NCI-H345 (cell line): Measurements from ENCODE around the gene PPP1R14D.
"Not testable (repeated sequence)": the region's sequence is repeated elsewhere in the genome, so short reads cannot be mapped to it uniquely, and the experiment has no call there.

Experiments
- DNase-seq: peaks from one replicate; lab custom pipeline; 2025; lab: John Stamatoyannopoulos, UW

Gene PPP1R14D

GRCh38 chr15:40828447-40829036, at the start of gene PPP1R14D:
TSS of gene PPP1R14D (minus strand) at chr15:40828708. CDS start at chr15:40828641, 67 bp downstream.
- DNase-seq = no peak

GRCh38 chr15:40877694-40878093, 49.2 kb upstream of the PPP1R14D start:
- no peak for DNase-seq

GRCh38 chr15:40875991-40876730, 47.7 kb upstream of the PPP1R14D start:
- no peak for DNase-seq

GRCh38 chr15:40873694-40874561, 45.4 kb upstream of the PPP1R14D start, which contains the start of gene RHOV:
TSS of gene RHOV (minus strand) at chr15:40874234. CDS start at chr15:40874139, 95 bp downstream.
- DNase-seq = no peak

- DNase-seq = no peak
These were observed 44.5 kb upstream of the PPP1R14D start for GRCh38 chr15:40872791-40873693.

GRCh38 chr15:40871749-40872617, 43.5 kb upstream of the PPP1R14D start:
- no peak for DNase-seq

GRCh38 chr15:40870716-40871115, 42.2 kb upstream of the PPP1R14D start:
- DNase-seq = no peak

- no peak for DNase-seq
These were observed 41.2 kb upstream of the PPP1R14D start for GRCh38 chr15:40869686-40870085.

GRCh38 chr15:40867199-40867598, 38.7 kb upstream of the PPP1R14D start:
- no peak for DNase-seq

GRCh38 chr15:40863660-40864270, 35.3 kb upstream of the PPP1R14D start:
- DNase-seq = no peak

- DNase-seq = not testable (repeated sequence)
These were observed 32.6 kb upstream of the PPP1R14D start for GRCh38 chr15:40861147-40861546.

- DNase-seq = peak; percentile 58
These were observed 30.8 kb upstream of the PPP1R14D start for GRCh38 chr15:40859206-40859851.

- DNase-seq = no peak
These were observed 30.2 kb upstream of the PPP1R14D start for GRCh38 chr15:40858706-40859105.

GRCh38 chr15:40857601-40858341, 29.3 kb upstream of the PPP1R14D start:
- peak; percentile 56 for DNase-seq

GRCh38 chr15:40856746-40857145, 28.2 kb upstream of the PPP1R14D start:
- DNase-seq = no peak

- no peak for DNase-seq
These were observed 27.3 kb upstream of the PPP1R14D start for GRCh38 chr15:40855706-40856234.

GRCh38 chr15:40854161-40854560, 25.7 kb upstream of the PPP1R14D start:
- DNase-seq = no peak

- no peak for DNase-seq
These were observed 24.9 kb upstream of the PPP1R14D start for GRCh38 chr15:40853241-40853890.
